GM12874 (cell line): ENCODE data around the gene DCST1.

Experiments used
- TF ChIP-seq, protein P1 (sequence below): IDR thresholded peaks from 2 replicates; pipeline ENCODE4 v1.5.1; 2011; ENCODE audit warnings: low read depth, mild to moderate bottlenecking, control low read depth, low read length, moderate library complexity; ENCODE audit not compliant: insufficient read depth

DCST1 gene

DNA sequence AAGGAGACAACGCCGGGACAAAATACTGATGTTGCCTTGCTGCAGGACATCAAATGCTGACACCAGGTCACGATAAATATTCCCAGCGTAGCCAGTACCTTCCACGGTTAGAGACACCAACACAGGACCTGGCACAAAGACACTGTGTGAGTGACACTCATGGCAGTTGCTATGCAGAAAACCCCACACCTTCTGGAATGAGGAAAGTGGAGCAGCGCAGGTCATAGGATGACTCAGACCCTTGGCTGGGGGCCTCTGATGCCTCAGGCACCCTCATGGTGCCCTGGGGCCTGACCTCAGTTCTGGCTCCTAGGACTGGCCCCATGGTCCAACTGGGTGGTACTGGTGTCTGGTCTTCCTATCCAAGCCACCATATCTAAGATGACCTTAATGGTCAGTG, 7.0 kb upstream of the DCST1 start:
- TF ChIP-seq, protein P1, sequence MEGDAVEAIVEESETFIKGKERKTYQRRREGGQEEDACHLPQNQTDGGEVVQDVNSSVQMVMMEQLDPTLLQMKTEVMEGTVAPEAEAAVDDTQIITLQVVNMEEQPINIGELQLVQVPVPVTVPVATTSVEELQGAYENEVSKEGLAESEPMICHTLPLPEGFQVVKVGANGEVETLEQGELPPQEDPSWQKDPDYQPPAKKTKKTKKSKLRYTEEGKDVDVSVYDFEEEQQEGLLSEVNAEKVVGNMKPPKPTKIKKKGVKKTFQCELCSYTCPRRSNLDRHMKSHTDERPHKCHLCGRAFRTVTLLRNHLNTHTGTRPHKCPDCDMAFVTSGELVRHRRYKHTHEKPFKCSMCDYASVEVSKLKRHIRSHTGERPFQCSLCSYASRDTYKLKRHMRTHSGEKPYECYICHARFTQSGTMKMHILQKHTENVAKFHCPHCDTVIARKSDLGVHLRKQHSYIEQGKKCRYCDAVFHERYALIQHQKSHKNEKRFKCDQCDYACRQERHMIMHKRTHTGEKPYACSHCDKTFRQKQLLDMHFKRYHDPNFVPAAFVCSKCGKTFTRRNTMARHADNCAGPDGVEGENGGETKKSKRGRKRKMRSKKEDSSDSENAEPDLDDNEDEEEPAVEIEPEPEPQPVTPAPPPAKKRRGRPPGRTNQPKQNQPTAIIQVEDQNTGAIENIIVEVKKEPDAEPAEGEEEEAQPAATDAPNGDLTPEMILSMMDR, result no peak

DNA sequence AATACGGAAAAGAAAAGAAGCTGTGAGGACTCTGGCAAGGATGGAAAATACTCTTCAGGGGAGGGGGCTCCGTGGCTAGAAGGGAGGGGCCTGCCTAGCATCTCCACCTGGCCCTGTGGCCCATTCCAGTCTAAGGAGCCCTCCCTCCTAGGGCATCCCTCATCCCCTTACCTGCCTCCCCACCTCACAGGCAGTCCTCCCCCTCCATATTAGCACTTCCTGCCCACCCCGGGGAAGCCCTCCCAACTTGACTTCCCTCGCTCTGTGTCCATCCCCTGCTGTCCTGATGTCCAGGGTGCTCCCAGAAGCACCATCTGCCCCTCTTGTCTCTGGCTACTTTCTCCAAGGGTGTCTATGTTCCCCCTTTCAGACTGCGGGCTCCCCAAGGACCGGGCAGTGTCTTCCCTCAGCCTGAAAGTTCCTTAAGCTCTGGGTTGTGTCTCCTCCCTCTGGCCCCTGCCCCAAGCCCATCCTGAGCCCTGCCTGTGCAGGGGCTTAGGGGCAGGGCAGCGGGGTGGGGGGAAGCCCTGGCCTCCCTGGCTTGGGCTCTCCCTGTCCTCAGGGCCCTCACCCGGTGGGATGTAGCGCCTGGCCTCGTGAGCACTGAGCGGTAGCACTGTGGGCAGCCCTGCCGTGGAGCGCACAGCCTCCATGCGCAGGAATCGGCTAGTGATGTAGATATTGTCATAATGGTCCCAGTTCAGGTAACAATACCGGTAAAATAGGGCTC, 3.9 kb upstream of the DCST1 start:
- TF ChIP-seq, protein P1, result no peak

DNA sequence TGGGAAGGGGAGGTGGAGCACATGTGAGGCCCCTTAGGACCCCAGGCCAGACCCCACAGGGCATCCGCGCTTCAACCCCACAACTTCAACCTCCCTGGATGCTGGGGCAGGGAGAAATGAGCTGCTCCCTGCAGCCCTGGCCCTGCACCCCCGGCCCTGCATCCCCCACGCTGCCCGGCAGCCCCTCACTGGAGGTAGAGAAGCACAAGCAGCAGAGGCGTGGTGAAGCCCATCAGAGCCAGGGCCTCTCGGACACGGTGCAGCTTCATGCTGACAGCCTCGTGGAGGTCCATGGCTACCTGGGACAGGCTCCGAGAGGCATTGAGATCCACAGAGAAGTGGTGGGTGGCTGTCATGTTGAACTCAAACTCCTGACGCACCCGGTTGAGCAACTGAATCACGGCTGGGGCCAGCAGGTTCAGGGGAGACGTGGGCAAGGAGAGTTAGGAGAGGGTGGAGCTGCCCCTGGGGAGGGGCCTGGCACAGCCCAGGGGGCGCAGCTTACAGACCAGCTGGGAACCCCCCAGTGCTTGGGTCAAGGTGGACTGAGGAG, 3.3 kb upstream of the DCST1 start:
- TF ChIP-seq, protein P1, result no peak

DNA sequence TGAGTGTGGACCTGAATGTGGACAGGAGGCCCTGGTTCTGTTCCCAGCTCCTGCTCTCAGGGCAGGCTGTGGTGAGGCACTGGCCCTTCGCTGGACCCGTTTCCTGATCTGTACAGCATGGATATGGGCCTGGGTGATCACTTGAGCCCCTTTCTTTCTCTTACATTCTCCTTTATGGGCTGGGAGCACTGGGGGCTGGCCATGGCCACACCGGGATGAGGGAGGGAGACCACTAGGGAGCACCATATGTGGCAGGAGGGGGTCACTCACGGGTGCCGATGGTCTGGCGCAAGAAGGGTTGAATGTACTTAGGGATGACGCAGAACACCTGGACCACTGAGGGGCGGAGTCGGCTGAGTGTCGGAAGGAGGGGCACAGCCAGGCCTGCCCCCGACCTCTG, 2.7 kb upstream of the DCST1 start:
- TF ChIP-seq, protein P1, result no peak

DNA sequence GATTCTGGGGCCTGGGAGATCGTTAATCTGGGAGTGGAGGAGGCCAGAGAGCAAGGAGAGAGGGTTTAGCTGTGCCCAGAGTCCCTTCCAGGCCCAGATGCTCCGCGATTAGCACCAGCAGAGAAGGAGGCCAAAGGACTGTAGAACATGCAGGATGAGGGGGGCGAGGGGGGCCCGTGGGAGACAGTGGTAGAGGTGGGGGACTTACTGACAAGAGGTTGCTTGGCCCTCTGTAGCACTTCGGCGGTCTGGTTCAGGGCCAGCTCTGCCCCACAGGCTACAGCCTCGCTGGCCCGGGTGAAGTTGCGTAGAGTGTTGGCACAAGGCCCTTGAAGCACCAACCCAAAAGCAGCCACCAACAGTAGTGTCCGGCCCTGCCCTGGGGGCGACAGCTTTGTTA, 738 bp upstream of the DCST1 start:
- TF ChIP-seq, protein P1, result no peak

DNA sequence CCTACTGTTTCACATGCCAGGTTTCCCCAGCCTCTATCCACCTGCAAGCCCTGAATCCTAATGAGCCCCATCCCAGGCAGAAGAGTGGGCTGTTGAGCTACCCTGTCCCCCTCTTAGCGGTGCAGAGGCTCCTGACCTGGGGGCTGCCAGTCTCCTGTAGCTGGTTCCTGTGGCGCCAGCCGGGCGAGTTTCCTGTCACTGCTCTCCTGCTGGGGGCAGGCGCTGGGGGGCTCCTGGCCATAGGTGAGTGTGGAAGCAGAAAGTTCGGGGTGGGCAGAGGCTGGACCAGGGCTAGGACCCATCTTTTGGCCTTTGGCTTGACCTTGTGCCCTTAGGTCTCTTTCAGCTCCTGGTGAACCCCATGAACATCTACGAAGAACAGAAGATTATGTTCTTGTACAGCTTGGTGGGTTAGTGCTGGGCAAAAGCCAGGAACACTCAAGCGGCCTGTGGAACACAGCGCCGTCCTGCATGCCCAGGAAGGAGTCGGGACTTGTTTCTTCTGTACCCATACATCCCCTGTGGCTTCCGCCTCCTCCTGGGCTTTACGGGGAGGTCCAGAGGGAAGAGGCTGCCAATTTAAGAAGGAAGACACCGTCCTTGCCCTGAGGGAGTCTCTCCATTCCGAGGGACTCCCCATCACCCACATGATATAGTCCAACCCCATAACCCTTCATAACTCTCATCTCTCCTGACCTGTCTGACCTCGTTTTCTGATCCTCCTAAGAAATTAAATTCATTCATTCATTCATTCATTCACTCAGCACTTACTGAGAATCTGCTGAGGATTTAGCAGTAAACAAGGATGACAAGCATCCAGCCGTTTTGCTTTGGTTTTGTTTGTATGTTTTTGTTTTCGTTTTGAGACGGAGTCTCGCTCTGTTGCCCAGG, 939 bp downstream of the DCST1 start:
- TF ChIP-seq, protein P1, result no peak

DNA sequence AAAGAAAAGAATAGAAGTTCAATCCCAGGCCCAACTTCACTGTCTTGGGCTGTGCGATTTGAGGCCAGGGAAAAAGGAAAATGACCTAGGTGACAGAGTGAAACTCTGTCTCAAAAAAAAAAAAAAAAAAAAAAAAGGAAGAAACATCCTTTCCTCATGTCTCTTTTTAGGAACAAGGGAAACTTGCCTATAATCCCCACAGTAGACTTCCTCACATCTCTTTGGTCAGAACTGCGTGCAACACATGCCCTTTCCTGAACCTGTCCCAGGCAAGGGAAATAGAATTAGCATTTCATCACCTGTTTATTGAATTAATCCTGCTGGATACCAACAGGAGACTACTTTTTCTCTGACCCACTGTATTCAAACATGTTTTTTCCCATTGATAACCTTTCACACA, 2.3 kb downstream of the DCST1 start:
- TF ChIP-seq, protein P1, result no peak
